ENCODE results near the gene SRSF11. TPM values are rescaled to one million over a fixed set of nuclear protein-coding genes. Genes with fewer than 3 reads are reported as not detected.

SRSF11 gene
- total RNA-seq, 1 donor from 2014 or later = 185 TPM

DNA sequence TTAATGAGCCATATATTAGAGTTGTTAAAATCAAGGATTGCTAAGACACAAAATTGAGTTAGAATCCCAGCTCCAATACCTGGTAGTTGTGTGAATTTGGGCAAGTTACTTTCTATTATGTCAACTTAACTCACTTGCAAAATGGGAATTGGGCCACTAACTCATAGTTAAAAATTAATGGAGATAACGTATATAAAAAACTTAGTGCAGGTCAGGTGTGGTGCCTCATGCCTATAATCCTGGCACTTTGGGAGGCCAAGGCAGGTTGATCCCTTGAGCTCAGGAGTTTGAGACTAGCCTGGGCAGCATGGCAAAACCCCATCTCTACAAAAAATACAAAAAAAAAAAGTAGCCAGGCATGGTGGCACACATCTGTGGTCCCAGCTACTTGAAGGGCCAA, 57.5 kb downstream of the SRSF11 start:
- Histone ChIP-seq H3K4me2 (ENCODE audit: low read length) (no peak overlapping the region), H3K27me3 (ENCODE audit: insufficient read depth, low read length) (no peaks in the 10 kb centered on the region), H3K4me3 (ENCODE audit: insufficient read depth, low read depth, low read length) (no peak overlapping the region), H2AFZ (ENCODE audit: low read depth, low read length) (no peak overlapping the region), H4K20me1 (ENCODE audit: insufficient read depth, low read length) (no peaks in the 10 kb centered on the region), H3K79me2 (ENCODE audit: insufficient read depth, low read length) (no peaks in the 10 kb centered on the region), H3K27ac (ENCODE audit: low read depth, low read length) (no peak overlapping the region), H3K36me3 (ENCODE audit: insufficient read depth, low read length) (peaks cover 9% of the 10 kb centered on the region), H3K9ac (ENCODE audit: low read length) (no peak overlapping the region), H3K4me1 (ENCODE audit: insufficient read depth, low read length) (no peaks in the 10 kb centered on the region), H3K9me3 (ENCODE audit: insufficient read depth, low read depth, low read length) (no peaks in the 10 kb centered on the region)
- FAIRE-seq (no peak), DNase-seq (ENCODE audit: low read depth) (no peak)
- no peak for TF ChIP-seq EZH2 (IDR thresholded peaks at IDR 0.05; ENCODE audit: insufficient read depth, low read length)
- TF ChIP-seq, protein P1, sequence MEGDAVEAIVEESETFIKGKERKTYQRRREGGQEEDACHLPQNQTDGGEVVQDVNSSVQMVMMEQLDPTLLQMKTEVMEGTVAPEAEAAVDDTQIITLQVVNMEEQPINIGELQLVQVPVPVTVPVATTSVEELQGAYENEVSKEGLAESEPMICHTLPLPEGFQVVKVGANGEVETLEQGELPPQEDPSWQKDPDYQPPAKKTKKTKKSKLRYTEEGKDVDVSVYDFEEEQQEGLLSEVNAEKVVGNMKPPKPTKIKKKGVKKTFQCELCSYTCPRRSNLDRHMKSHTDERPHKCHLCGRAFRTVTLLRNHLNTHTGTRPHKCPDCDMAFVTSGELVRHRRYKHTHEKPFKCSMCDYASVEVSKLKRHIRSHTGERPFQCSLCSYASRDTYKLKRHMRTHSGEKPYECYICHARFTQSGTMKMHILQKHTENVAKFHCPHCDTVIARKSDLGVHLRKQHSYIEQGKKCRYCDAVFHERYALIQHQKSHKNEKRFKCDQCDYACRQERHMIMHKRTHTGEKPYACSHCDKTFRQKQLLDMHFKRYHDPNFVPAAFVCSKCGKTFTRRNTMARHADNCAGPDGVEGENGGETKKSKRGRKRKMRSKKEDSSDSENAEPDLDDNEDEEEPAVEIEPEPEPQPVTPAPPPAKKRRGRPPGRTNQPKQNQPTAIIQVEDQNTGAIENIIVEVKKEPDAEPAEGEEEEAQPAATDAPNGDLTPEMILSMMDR (IDR thresholded peaks at IDR 0.05; ENCODE audit: insufficient read depth, low read depth, low read length) = no peak
- Mint-ChIP-seq H3K4me1 (ENCODE audit: low read depth, unreplicated experiment) (peaks cover 6% of the 10 kb centered on the region), H3K27ac (ENCODE audit: unreplicated experiment) (no peak overlapping the region), H3K4me3 (ENCODE audit: unreplicated experiment) (no peak overlapping the region), H3K36me3 (ENCODE audit: low read depth, unreplicated experiment) (peaks cover 2% of the 10 kb centered on the region), H3K27me3 (ENCODE audit: low read depth, unreplicated experiment) (no peaks in the 10 kb centered on the region), H3K9me3 (ENCODE audit: unreplicated experiment) (no peaks in the 10 kb centered on the region)

DNA sequence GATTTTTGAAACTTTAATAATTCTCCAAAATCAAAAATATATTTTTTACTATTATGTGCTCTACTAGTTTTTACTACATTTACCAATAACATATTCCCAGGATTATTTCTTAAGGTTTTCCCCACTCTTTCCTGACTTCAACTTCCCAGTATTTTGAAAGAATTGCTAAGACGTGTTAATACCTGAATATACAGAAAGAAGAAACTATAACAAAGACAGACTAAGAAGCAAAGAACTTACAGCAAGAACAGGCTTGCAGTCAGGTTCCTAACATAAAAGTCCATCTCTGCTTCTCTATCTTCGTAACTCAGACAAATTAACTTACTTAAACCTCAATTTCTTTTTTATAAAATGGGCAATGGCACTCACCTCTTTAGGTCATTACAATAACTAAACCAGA, 63.2 kb downstream of the SRSF11 start:
- no peak for TF ChIP-seq EZH2 (IDR thresholded peaks at IDR 0.05; ENCODE audit: insufficient read depth, low read length)
- TF ChIP-seq, protein P1 (IDR thresholded peaks at IDR 0.05; ENCODE audit: insufficient read depth, low read depth, low read length) = no peak
- H3K4me2 ChIP-seq (ENCODE audit: low read length) = no peak overlapping the region
- no peaks in the 10 kb centered on the region for H3K9me3 ChIP-seq (ENCODE audit: insufficient read depth, low read depth, low read length)
- H3K27me3 ChIP-seq (ENCODE audit: insufficient read depth, low read length) = no peaks in the 10 kb centered on the region
- H3K36me3 ChIP-seq (ENCODE audit: insufficient read depth, low read length) = peaks cover 4% of the 10 kb centered on the region
- H3K9ac ChIP-seq (ENCODE audit: low read length) = no peak overlapping the region
- H3K27ac ChIP-seq (ENCODE audit: low read depth, low read length) = no peak overlapping the region
- no peak for DNase-seq (ENCODE audit: low read depth)
- no peak for FAIRE-seq
- no peaks in the 10 kb centered on the region for H3K79me2 ChIP-seq (ENCODE audit: insufficient read depth, low read length)
- H4K20me1 ChIP-seq (ENCODE audit: insufficient read depth, low read length) = no peaks in the 10 kb centered on the region
- H3K4me1 ChIP-seq (ENCODE audit: insufficient read depth, low read length) = no peaks in the 10 kb centered on the region
- H3K9me3 Mint-ChIP-seq (ENCODE audit: unreplicated experiment) = no peaks in the 10 kb centered on the region
- H3K4me3 ChIP-seq (ENCODE audit: insufficient read depth, low read depth, low read length) = no peak overlapping the region
- H3K27me3 Mint-ChIP-seq (ENCODE audit: low read depth, unreplicated experiment) = no peaks in the 10 kb centered on the region
- H3K4me1 Mint-ChIP-seq (ENCODE audit: low read depth, unreplicated experiment) = peaks cover 3% of the 10 kb centered on the region
- no peak overlapping the region for H2AFZ ChIP-seq (ENCODE audit: low read depth, low read length)
- H3K4me3 Mint-ChIP-seq (ENCODE audit: unreplicated experiment) = no peak overlapping the region
- no peak overlapping the region for H3K27ac Mint-ChIP-seq (ENCODE audit: unreplicated experiment)
- no peaks in the 10 kb centered on the region for H3K36me3 Mint-ChIP-seq (ENCODE audit: low read depth, unreplicated experiment)

DNA sequence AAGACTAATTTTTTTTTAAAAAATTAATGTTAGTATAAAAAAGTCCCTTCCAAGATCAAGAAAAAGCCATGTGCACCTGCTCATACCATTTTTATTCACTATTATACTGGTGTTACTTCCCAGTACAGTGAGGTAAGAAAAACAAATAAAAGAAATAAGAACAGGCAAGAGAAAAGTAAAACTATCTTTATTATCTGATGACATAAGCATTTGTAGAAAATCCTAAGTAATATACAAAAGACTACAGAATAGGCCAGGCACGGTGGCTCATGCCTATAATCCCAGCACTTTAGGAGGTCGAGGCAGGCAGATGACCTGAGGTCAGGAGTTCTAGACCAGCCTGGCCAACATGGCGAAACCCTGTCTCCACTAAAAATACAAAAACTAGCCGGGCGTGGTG, 65.3 kb downstream of the SRSF11 start:
- H3K9ac ChIP-seq (ENCODE audit: low read length) = no peak overlapping the region
- H3K79me2 ChIP-seq (ENCODE audit: insufficient read depth, low read length) = no peaks in the 10 kb centered on the region
- Mint-ChIP-seq H3K4me3 (ENCODE audit: unreplicated experiment) (no peak overlapping the region), H3K9me3 (ENCODE audit: unreplicated experiment) (no peaks in the 10 kb centered on the region), H3K4me1 (ENCODE audit: low read depth, unreplicated experiment) (no peaks in the 10 kb centered on the region), H3K27ac (ENCODE audit: unreplicated experiment) (no peak overlapping the region), H3K36me3 (ENCODE audit: low read depth, unreplicated experiment) (no peaks in the 10 kb centered on the region), H3K27me3 (ENCODE audit: low read depth, unreplicated experiment) (no peaks in the 10 kb centered on the region)
- no peak for TF ChIP-seq EZH2 (IDR thresholded peaks at IDR 0.05; ENCODE audit: insufficient read depth, low read length)
- TF ChIP-seq, protein P1 (IDR thresholded peaks at IDR 0.05; ENCODE audit: insufficient read depth, low read depth, low read length) = no peak
- H3K4me1 ChIP-seq (ENCODE audit: insufficient read depth, low read length) = no peaks in the 10 kb centered on the region
- H3K4me3 ChIP-seq (ENCODE audit: insufficient read depth, low read depth, low read length) = no peak overlapping the region
- no peaks in the 10 kb centered on the region for H3K9me3 ChIP-seq (ENCODE audit: insufficient read depth, low read depth, low read length)
- no peak overlapping the region for H2AFZ ChIP-seq (ENCODE audit: low read depth, low read length)
- H3K27me3 ChIP-seq (ENCODE audit: insufficient read depth, low read length) = no peaks in the 10 kb centered on the region
- no peaks in the 10 kb centered on the region for H4K20me1 ChIP-seq (ENCODE audit: insufficient read depth, low read length)
- no peak overlapping the region for H3K4me2 ChIP-seq (ENCODE audit: low read length)
- DNase-seq (ENCODE audit: low read depth) (no peak), FAIRE-seq (no peak)
- H3K36me3 ChIP-seq (ENCODE audit: insufficient read depth, low read length) = peaks cover 2% of the 10 kb centered on the region
- no peak overlapping the region for H3K27ac ChIP-seq (ENCODE audit: low read depth, low read length)
